Measurements from ENCODE around the gene BRAP. TPM values are rescaled to one million over a fixed set of nuclear protein-coding genes. Genes with fewer than 3 reads are reported as not detected.

BRAP gene
- total and polyA plus RNA-seq, 10 of the 15 experiments (the other 5 are each of a cell fraction or from before 2014, with no cell fraction given): 2.3 to 28.2 (median 17.8) TPM

GRCh38 chr12:111699962-111700361 lies 14.2 kb upstream of the BRAP start (continued):
- TF ChIP-seq RAD21 (IDR thresholded peaks at IDR 0.05; ENCODE audit: insufficient read depth, low read depth, low read length) (no peak), TAF1 (IDR thresholded peaks at IDR 0.05; ENCODE audit: borderline replicate concordance, low read depth, low read length) (no peak)

GRCh38 chr12:111693818-111694217 lies 8.1 kb upstream of the BRAP start:
- DNase-seq (ENCODE audit: low read depth, low spot score) (no peak), ATAC-seq (no peak), FAIRE-seq (no peak)
- intact Hi-C loops (cut with micrococcal nuclease; ENCODE audit: unreplicated experiment): no loop called here
- Histone ChIP-seq H3K79me2 (ENCODE audit: control insufficient read depth, insufficient read depth, low read length) (no peaks in the 10 kb centered on the region), H3K9me3 (replicated peaks; ENCODE audit: control insufficient read depth, insufficient read depth, low read length) (no peaks in the 10 kb centered on the region), H3K4me1 (ENCODE audit: control insufficient read depth, insufficient read depth, low read length) (no peaks in the 10 kb centered on the region), H3K27ac (ENCODE audit: control insufficient read depth, insufficient read depth) (no peak overlapping the region), H4K20me1 (ENCODE audit: control insufficient read depth, insufficient read depth) (no peaks in the 10 kb centered on the region), H3K27me3 (replicated peaks in 1 of 2; ENCODE audit: control insufficient read depth in 2 of 2, insufficient read depth in 2 of 2, low read length in 1 of 2) (no peaks in the 10 kb centered on the region), H2AFZ (ENCODE audit: control insufficient read depth, low read depth, low read length) (no peak overlapping the region), H3K9ac (ENCODE audit: control insufficient read depth, insufficient read depth, low read length) (no peak overlapping the region), H3K36me3 (ENCODE audit: control insufficient read depth in 2 of 2, insufficient read depth in 2 of 2, low read length in 1 of 2) (peaks cover 0 to 4% of the 10 kb centered on the region in 2 experiments; a peak in 1 of 4 replicates), H3K4me3 (no peak overlapping the region), H3K4me2 (ENCODE audit: control insufficient read depth, insufficient read depth) (no peak overlapping the region)
- in situ Hi-C loops (cut with MboI): no loop called here
- 60% methylated on average over 5 of the region's 5 CpGs for WGBS (ENCODE audit: insufficient coverage, insufficient replicate concordance, low lambda C conversion rate, missing lambda C conversion rate)
- SMC1A ChIA-PET (ENCODE audit: uncharacterized antibody, unreplicated experiment): interaction anchor here (1.1 to 1.7 kb wide), 2 partner anchors 119 kb away, joined by 4 to 7 read pairs; no protein-coding TSS in a partner anchor
- RAD21 ChIA-PET (ENCODE audit: unreplicated experiment): interaction anchor here (1.8 kb wide), 1 partner anchor 119 kb away, joined by 8 read pairs; no protein-coding TSS in a partner anchor
- POLR2A ChIA-PET: no interaction called here
- CTCF ChIA-PET: interaction anchor here (0.9 to 1.5 kb wide), 3 partner anchors 9 to 119 kb away, joined by 3 to 10 read pairs (median 4); no protein-coding TSS in a partner anchor
- no TSS peak for BruUV-seq (replicated peaks)
- TF ChIP-seq RB1 (IDR thresholded peaks at IDR 0.05; ENCODE audit: borderline replicate concordance) (no peak), ZNF687 (IDR thresholded peaks at IDR 0.05) (no peak), CHD4 (IDR thresholded peaks at IDR 0.05) (no peak), ZZZ3 (IDR thresholded peaks at IDR 0.05; ENCODE audit: control insufficient read depth, insufficient read length, low read depth) (no peak), PRDM15 (CRISPR knock-in tag; IDR thresholded peaks at IDR 0.05) (no peak)
- TF ChIP-seq, protein P1, sequence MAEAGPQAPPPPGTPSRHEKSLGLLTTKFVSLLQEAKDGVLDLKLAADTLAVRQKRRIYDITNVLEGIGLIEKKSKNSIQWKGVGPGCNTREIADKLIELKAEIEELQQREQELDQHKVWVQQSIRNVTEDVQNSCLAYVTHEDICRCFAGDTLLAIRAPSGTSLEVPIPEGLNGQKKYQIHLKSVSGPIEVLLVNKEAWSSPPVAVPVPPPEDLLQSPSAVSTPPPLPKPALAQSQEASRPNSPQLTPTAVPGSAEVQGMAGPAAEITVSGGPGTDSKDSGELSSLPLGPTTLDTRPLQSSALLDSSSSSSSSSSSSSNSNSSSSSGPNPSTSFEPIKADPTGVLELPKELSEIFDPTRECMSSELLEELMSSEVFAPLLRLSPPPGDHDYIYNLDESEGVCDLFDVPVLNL (IDR thresholded peaks at IDR 0.05; ENCODE audit: low read depth, low read length): no peak
- TF ChIP-seq, protein P2, sequence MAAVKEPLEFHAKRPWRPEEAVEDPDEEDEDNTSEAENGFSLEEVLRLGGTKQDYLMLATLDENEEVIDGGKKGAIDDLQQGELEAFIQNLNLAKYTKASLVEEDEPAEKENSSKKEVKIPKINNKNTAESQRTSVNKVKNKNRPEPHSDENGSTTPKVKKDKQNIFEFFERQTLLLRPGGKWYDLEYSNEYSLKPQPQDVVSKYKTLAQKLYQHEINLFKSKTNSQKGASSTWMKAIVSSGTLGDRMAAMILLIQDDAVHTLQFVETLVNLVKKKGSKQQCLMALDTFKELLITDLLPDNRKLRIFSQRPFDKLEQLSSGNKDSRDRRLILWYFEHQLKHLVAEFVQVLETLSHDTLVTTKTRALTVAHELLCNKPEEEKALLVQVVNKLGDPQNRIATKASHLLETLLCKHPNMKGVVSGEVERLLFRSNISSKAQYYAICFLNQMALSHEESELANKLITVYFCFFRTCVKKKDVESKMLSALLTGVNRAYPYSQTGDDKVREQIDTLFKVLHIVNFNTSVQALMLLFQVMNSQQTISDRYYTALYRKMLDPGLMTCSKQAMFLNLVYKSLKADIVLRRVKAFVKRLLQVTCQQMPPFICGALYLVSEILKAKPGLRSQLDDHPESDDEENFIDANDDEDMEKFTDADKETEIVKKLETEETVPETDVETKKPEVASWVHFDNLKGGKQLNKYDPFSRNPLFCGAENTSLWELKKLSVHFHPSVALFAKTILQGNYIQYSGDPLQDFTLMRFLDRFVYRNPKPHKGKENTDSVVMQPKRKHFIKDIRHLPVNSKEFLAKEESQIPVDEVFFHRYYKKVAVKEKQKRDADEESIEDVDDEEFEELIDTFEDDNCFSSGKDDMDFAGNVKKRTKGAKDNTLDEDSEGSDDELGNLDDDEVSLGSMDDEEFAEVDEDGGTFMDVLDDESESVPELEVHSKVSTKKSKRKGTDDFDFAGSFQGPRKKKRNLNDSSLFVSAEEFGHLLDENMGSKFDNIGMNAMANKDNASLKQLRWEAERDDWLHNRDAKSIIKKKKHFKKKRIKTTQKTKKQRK (IDR thresholded peaks at IDR 0.05; ENCODE audit: low read depth, low read length): no peak

Data from GM12878 (cell line).